CD1c-positive myeloid dendritic cell (primary cell): Measurements from ENCODE around the gene AKAP13.
"Not testable (repeated sequence)": the region's sequence is repeated elsewhere in the genome, so short reads cannot be mapped to it uniquely, and the experiment has no call there.

Experiments used
- DNase-seq: peaks from one replicate; pipeline ENCODE4 v3.0.0-alpha.2; 2016; ENCODE audit errors: extremely low spot score

The AKAP13 gene, protein sequence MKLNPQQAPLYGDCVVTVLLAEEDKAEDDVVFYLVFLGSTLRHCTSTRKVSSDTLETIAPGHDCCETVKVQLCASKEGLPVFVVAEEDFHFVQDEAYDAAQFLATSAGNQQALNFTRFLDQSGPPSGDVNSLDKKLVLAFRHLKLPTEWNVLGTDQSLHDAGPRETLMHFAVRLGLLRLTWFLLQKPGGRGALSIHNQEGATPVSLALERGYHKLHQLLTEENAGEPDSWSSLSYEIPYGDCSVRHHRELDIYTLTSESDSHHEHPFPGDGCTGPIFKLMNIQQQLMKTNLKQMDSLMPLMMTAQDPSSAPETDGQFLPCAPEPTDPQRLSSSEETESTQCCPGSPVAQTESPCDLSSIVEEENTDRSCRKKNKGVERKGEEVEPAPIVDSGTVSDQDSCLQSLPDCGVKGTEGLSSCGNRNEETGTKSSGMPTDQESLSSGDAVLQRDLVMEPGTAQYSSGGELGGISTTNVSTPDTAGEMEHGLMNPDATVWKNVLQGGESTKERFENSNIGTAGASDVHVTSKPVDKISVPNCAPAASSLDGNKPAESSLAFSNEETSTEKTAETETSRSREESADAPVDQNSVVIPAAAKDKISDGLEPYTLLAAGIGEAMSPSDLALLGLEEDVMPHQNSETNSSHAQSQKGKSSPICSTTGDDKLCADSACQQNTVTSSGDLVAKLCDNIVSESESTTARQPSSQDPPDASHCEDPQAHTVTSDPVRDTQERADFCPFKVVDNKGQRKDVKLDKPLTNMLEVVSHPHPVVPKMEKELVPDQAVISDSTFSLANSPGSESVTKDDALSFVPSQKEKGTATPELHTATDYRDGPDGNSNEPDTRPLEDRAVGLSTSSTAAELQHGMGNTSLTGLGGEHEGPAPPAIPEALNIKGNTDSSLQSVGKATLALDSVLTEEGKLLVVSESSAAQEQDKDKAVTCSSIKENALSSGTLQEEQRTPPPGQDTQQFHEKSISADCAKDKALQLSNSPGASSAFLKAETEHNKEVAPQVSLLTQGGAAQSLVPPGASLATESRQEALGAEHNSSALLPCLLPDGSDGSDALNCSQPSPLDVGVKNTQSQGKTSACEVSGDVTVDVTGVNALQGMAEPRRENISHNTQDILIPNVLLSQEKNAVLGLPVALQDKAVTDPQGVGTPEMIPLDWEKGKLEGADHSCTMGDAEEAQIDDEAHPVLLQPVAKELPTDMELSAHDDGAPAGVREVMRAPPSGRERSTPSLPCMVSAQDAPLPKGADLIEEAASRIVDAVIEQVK (N-terminal part only)

DNA sequence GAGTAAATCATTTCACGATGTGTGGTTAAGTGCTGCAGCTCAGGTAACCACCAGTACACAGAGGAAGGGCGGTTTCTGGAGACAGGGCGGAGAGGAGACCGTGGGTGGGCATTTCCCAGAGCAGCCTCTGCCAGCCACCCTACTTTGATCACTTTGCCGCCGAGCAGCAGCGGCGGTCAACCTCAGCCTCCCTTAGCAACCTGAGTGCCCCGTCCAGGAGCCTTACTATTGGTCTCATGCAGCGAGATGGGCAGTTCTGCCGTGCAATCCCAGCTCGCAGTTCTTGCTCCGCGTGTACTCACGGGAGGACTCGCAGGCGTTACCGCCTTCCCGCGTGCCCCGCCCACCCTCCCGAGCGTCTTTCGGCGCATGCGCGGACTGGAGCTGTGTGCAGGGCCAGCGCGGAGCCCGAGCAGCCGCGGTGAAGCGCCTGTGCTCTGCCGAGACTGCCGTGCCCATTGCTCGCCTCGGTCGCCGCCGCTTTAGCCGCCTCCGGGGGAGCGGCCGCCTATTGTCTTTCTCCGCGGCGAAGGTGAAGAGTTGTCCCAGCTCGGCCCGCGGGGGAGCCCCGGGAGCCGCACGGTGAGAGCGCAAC lies at the start of gene AKAP13:
TSS of gene AKAP13 (plus strand) at position 387 of the 595 bp plus-strand sequence. CDS start 105,118 bp downstream, outside the sequence.
- DNase-seq: peak; percentile 97

DNA sequence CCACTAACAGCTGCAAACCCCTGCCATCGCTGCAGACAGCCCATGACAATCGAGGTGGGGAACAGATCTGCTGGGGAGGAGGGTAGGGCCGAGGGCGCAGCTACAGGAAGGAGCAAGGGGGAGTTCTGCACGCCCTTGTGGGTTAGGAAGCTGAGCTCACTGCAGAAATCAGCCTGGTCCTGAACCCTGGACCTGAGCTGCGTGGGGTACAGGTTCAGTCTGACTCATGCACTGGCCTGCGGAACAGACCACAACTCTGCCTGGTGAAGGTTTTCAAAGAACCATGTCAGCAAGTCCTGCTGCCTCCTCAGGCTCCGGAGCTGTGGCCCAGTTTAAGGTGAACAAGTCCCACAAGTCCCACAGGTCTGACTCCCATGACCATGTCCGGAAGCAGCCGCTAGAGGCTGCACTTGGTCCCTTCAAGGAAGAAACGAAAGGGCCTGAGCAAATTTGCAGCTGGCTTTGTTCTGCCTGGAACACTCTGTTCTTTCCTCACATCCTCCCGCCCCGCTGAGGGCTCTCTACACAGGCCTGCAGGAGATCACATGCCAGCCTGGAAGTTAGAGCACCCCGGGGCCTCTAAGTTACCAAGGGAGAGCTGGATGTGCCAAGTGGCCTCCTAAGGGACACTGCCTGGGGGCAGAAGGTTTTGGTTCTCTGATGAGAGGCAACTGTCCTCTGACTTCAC lies 49.4 kb upstream of the AKAP13 start:
- peak; percentile 62 for DNase-seq

DNA sequence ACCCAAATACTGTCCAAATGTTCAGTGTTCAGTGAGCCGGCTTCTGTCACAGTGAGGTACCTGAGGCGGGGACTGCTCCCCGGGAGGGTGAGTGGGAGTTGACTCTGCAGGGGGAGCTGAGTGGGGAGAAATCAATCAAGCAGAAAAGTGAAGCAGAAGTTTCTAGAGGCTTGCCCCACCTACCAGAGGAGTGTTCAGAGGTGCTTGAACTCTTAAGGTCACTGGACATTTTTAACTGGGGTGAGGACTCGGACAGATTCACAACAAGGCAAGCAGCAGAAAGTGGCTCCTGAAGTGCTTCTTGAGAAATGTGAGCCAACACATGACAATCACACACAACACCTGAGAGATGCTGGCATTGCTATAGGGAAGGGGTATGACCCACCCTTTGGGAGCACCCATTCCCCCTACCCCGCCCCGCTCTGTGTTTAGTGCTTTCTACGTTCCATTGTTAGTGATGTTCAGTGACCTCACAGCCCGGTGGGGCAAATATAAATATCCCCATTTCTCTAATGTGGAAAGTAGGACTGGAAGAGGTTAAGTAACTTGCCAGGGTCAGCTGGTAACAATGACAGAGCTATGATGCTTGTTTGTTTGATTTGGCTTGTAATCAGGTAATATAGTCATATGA lies 48.6 kb upstream of the AKAP13 start:
- DNase-seq: no peak

DNA sequence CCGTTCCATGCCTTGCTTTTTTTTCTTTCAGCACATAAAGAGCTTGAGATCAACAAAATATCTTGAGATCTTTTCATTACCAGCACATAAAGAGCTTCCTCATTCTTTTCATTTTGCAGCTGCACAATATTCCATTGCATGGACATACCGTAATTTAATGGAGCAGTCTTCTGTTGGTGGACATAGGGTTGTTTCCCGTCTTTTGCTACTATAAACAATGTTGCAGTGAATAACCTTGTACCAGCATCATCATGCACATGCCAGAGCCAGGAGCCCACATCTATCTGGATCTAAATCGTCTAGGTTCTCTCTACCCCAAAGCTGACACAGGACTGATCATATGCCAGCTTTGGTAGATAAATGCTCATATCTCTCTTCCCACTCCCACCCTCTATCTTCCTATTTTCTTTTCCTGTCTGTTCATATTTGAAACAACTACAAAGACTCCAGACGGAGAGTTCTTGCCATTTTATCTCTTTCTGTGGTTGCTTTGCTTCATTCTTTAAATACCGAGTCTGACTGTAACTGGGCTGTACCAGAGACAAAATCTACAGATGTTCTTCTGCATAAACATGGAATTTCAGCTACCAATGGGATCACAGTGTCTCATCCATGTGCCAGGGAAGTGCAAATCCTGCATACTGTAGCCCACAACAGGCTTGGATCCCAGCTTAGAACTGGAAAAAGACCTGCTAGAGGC lies 47.1 kb upstream of the AKAP13 start:
- DNase-seq: no peak

DNA sequence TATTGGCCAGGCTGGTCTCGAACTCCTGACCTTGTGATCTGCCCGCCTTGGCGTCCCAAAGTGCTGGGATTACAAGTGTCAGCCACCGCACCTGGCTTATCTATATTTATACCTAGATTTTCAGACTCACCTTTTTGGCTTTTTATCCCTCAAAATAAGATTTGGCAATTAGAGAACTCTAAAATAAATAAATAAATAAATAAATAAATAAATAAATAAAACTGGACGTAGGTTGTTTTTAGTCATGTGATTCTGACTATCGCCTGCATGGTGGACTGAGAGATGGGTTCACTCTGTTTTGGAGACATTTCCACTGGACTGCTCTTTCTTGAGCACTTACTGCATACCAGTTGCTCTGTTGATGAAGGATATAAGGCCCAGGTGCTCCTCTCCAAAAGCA lies 46.2 kb upstream of the AKAP13 start:
- DNase-seq: no peak

DNA sequence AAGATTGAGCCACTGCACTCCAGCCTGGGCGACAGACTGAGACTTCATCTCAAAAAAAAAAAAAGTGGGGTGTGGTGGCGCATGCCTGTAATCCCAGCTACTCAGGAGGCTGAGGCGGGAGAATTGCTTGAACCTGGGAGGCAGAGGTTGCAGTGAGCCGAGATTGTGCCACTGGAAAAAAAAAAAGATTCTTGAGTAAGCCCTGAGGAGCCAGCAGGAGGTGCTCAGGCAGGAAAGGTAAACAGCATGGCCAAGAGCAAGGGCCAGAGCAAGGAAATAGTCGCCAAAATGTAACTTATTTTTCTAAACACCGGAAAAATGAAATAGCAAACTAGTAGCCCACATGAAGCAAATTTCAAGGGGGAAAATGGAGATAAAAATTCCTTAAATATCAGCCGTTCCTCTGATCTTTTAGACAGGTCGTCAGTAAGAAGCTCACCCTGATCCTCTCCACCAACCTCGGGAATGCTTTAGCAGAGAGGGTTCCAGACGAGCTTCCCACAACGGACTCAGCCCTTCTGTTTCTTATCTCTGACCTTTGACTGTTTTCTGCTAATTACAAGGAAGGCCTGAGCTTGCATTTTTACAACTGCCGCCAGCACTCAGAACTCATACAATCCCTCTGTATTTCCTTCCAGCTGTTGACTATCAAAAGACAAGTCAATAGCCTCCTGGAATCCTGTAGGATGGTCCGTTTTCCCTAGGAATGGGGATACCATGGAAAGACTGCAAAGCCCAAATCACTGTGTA lies 45.0 kb upstream of the AKAP13 start:
- no peak for DNase-seq

DNA sequence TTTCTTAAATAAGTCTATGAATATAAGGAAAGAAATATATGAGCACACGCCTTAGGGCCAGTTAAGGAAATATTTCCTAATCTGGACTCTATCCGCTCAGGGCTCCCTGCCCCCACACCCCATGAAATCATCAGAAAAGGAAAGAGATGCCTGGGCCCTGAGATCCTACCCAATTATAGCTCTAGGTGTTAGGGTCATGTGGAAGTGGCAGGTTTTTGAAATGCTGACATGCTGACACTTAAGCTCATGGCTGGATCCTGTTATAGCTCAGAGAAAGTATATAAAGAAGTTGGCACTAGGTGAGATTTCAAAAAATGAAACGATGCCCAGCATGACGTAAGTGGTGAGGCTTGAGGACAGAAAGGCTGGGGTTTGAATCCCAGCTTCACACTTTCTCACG lies 43.5 kb upstream of the AKAP13 start:
- DNase-seq: no peak

DNA sequence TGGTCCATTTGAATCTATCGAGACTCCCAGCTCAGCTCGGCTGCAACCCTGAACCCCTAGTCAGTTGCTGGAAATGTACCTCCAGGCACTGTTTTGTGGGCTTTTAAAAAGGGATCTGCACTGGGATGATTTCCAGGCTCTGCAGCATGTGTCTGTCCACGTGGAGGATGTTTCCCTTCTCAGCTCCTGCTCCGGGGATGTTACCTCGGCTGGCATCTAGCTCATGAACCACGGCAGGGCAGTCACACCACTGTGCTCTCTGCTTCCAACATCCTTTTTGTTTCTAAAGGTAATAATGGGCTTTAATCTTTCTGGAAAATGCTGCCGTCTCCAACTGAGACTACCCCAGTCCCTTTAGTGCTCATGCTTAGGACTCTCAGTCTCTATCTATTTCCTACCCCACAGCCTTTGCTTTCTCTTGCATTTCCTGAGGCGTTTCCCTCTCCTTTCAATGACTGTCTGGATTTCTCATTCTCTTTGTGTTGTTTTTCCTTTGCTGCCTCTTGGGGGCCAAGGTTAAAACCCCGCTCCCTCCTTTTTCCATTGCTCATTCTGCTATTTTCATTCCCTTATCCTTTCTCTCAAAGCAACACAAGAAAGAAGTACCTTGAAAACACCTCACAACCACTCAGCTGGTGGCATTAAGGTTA lies 42.9 kb upstream of the AKAP13 start:
- no peak for DNase-seq

DNA sequence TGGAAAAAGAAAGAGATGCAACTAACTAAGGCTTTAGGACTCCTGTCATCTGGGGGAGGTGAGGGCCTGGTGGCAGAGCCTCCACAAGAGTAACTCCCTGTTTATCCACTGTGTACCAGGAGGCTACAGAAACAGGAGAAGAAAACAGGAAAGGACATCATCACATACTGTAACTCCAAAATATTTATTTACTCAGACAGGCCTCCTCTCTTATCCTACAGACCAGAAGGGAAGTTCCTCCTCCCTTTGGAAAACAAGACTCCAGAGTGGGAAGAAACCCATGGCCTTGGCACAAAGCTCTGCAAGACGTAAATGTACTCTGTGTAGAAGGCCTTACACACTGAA lies 40.1 kb upstream of the AKAP13 start:
- DNase-seq: no peak

DNA sequence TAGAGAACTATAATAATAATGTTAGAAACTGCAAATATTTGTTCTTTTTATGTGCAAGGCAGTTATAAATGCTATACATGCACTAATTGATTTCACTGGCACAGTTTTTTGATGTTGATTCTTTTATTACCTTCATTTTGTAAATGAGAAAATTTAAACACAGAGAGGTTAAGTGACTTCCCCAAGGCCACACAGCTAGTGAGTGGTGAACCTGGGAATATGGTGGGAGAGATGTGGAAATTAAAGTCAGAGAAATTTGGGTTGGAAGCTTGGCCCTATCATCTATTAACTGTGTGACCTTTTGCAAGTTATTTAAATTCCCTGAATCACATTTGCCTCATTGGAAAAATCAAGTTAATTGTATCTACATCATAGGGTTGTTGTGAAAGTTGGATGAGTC lies 39.6 kb upstream of the AKAP13 start:
- DNase-seq: no peak

DNA sequence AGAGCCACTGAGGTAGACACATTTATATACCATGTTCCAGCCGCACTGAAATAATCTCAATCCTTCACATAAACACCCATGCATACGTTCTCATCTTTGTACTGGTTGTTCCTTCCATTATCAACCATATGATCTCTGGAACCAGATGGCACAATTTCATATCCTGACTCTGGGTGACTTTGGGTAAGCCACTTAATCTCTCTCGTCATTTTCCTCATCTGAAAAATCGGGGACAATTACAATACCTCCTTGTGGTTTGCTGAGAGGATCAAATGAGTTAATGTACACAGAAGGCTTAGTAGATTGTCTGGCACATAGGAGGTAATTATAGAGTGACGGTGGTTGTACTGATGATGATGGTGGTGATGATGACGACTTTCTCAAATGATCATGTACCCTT lies 38.2 kb upstream of the AKAP13 start:
- DNase-seq: not testable (repeated sequence)

DNA sequence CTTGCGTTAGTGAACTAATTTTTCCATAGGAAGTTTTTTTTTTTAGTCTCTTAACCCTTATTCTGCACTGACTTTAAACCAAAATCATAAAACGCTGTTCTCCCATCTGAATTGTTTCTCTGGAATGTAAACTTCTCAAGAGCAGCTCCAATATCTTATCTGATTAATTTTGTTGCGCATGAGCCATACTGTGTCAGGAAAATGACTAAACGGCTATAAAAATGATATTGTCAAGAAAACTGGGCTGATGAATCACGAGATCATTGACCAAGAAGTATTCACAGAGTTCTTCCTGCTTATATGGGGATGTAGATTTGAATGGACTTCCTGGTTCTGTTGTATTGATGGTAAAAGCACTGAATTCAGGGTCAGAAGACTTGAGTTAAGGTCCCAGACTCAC lies 37.0 kb upstream of the AKAP13 start:
- DNase-seq: peak; percentile 21

DNA sequence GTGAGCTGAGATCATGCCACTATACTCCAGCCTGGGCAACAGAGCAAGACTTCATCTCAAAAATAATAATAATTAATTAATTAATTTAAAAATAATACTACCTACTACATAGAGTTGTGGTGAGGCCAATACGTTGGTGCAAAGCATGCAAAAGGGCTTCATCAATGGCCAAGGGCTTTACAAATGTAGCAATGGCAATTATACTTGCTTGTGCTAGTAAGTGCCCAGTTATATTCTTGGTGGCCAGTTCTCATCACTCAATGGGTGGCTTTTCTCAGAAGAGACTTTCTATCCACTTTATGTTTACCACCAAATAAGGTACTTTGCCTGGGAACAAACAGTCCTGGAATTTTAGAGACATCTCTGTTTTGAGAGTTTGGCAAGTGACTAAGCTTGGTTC lies 36.2 kb upstream of the AKAP13 start:
- DNase-seq: not testable (repeated sequence)

DNA sequence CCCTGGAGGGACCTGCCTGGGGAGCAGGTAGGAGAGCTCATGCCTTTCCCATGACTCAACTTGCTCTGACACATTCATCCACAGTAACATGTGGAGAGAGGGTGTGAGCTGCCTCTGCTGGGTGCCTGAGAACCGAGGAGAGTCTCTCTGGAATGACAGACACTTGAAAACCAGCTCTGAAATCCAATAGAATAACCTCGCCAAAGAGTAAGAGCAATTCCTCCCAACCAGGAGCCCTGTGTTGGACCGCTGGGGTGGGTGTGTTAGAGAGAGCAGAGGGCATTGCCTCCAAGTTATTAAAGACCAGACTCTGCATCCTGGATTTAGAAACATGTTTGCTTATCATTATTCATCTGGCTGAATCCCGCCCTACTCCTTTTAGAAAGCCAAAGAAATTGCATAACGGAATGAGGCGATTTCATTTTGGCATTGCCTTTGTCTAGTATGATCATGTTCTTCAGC lies 35.7 kb upstream of the AKAP13 start:
- DNase-seq: not testable (repeated sequence)

DNA sequence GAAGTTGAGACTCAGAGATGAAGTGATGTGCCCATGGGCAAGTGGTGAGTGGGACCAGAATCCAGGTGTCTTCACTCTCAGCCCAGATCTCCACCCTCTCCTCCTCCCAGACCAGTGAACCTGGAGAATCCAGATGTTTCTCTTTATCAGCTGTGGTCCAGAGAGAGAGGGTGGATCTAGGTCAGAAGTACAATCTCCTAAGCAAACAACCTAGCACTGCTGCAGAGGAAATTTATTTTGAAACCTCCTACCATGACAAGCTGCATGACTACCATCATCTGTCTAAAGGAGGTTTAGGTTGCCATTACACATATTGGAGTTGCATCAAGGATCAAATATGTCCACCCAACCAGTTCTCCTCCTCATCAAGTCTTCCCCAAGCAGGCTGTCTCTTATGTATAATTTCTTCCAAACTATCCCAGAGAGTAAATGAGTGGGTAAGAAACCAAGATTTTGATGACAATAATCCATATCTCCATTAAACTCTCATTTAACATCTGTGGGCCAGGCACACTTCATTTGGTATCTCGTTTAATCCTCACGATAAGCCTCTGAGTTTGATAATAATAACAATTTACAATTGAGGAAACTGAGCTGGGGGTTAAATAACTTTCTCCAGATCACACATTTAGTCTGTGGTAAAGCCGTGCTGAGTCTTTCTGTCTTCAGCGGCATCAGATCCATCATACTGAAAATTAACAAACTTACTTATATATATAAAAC lies 35.0 kb upstream of the AKAP13 start:
- not testable (repeated sequence) for DNase-seq

DNA sequence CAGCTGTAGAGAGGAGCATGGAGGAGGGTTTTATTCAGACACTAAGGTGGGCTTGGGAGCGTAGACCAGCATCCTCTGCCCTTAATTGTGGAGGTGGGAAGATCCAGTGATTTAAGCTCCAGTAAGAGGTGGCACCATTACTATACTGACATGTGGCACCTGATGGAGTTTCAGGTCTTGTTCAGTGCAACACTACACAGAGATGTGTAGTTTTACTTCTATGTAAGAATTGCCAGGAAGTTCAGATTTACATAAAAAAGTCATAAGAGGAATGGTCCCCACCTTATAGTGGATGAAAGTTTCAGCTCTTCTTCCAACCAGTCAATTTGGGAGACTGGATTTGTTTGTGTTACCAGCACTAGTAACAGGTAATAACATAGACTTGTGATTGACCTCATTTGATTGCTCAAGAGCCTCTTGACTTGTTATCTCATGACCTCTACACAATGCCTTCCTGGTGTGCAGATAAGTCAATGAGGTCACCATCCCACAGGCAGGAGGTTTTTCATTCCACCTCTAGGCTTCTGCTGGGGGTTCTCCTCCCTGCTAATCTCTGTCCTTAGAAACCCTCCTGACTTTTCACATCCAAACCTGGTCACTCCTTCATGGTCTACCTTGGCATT lies 33.8 kb upstream of the AKAP13 start:
- not testable (repeated sequence) for DNase-seq

DNA sequence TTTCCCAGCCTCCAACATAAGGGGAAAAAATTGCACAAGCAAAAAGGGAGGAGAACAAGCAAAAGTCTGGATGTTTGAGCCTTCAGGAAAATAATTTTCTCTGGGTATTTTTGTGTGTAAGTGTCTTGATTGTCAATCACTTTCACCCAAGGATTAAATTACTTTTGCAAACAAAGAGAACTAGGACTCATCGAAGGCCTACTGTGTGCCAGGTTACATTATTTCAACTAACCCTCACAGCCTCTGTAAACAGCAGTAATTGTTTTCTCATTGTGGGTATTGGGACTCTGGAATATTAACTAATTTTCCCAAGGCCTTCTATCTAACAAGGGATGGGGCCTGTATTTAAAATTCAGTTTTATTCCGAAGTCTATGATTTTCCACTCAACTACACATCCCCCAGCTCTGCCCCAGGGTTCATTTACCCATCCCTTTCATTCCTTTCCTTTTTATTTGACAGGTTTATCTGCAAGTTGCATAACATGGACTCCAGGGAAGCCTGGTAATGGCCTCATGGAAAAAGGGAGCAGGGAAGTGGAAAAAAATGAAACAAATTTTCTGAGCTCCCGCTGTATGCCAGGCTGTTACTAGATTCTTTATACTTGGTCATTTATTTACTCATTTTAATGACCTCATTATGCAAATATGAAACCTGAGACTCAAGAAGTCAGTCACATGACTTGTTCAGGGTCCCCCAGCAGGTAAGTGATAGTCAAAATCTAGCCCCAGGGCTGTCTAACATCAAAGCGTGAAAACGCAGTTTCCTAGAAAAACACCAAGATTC lies 32.9 kb upstream of the AKAP13 start:
- not testable (repeated sequence) for DNase-seq
